HCT116 (cell line): ENCODE measurements around the gene LRP1B. TPM values are rescaled to one million over a fixed set of nuclear protein-coding genes. Genes with fewer than 3 reads are reported as not detected.
"Not testable (repeated sequence)": the region's sequence is repeated elsewhere in the genome, so short reads cannot be mapped to it uniquely, and the experiment has no call there.

Experiments used
- ATAC-seq: fragments of 200-7000 bp; cut with Tn5 transposase; 2 replicates; pipeline ENCODE4 v1.9.1; 2020; ENCODE audit warnings: mild to moderate bottlenecking, moderate library complexity
- BruUV-seq: library from RNA; stranded (reverse); fragments of 400-500 nt; replicated peaks from 2 replicates; lab custom pipeline; 2021; lab: Mats Ljungman, UMichigan
- CTCF ChIA-PET: fragments of 300-600 bp; sonication (Branson Sonifier 250); formaldehyde crosslinking; loops from one replicate; lab custom pipeline; 2021; ENCODE audit warnings: antibody characterized with exemption; lab: Charles Lee
- POLR2A ChIA-PET: fragments of 300-600, 350-600 bp; sonication (Branson Sonifier 250); formaldehyde crosslinking; loops from one replicate; lab custom pipeline; 2021; ENCODE audit warnings: antibody characterized with exemption; lab: Charles Lee
- RAD21 ChIA-PET, 2 experiments: fragments of 300-600 bp; sonication (Branson Sonifier 250); formaldehyde crosslinking; loops; one replicate each; lab custom pipeline; 2023; ENCODE audit warnings: low total read pairs in 2 of 2; ENCODE audit not compliant: uncharacterized antibody in 2 of 2, unreplicated experiment in 2 of 2, low non-redundant PET in 1 of 2; lab: Charles Lee
- DNase-seq: peaks from one replicate; pipeline ENCODE4 v3.0.0-alpha.2; 2010; ENCODE audit warnings: low read depth, low spot score
- H2AFZ ChIP-seq: fragments of 200-600 bp; shearing (Covaris generic), sonication (generic); 2 replicates; pipeline ENCODE4 v1.6.1; 2017; ENCODE audit warnings: low read depth, mixed run types, mixed read lengths, antibody characterized with exemption, low read length; ENCODE audit not compliant: poor library complexity, severe bottlenecking
- H3K27ac ChIP-seq: 2 replicates; pipeline ENCODE4 v1.5.1; 2012; ENCODE audit warnings: low read depth, low read length
- H3K27me3 ChIP-seq: fragments of 200-600 bp; sonication (generic); 2 replicates; pipeline ENCODE4 v1.6.1; 2016; ENCODE audit warnings: mixed run types, low read length, mixed read lengths; ENCODE audit not compliant: insufficient read depth
- H3K36me3 ChIP-seq, 2 experiments: fragments of 200-500 bp in 1 of 2; fragments of 200-600 bp in 1 of 2; sonication (Bioruptor generic) in 1 of 2; sonication (generic) in 1 of 2; 2 replicates each; pipeline versions ENCODE4 v1.5.1 to v1.6.1; 2014 to 2016; ENCODE audit warnings: low read length in 2 of 2, inconsistent platforms in 1 of 2, mixed read lengths in 1 of 2, mixed run types in 1 of 2; ENCODE audit not compliant: insufficient read depth in 2 of 2, control insufficient read depth in 1 of 2
- H3K4me1 ChIP-seq, 2 experiments: fragments of 200-600 bp in 1 of 2; sonication (generic) in 1 of 2; 2 replicates each; pipeline versions ENCODE4 v1.5.1 to v1.6.1; 2012 to 2017; ENCODE audit warnings: low read length in 2 of 2, inconsistent platforms in 1 of 2, mild to moderate bottlenecking in 1 of 2, mixed read lengths in 1 of 2, mixed run types in 1 of 2, moderate library complexity in 1 of 2; ENCODE audit not compliant: insufficient read depth in 2 of 2, control insufficient read depth in 1 of 2
- H3K4me2 ChIP-seq: fragments of 200-600 bp; sonication (generic); 2 replicates; pipeline ENCODE4 v1.6.1; 2017; ENCODE audit warnings: mixed run types, low read length, mixed read lengths
- H3K4me3 ChIP-seq, 2 experiments: fragments of 200-600 bp in 1 of 2; sonication (generic) in 1 of 2; replicated peaks in 1 of 2; 2 replicates each; pipeline ENCODE4 v1.5.1; 2011 to 2016; ENCODE audit warnings: low read length in 2 of 2, control low read depth in 1 of 2, low read depth in 1 of 2, mild to moderate bottlenecking in 1 of 2, mixed read lengths in 1 of 2, mixed run types in 1 of 2
- H3K79me2 ChIP-seq: fragments of 200-600 bp; sonication (generic); 2 replicates; pipeline ENCODE4 v1.6.1; 2017; ENCODE audit warnings: mild to moderate bottlenecking, mixed run types, low read length, moderate library complexity, mixed read lengths; ENCODE audit not compliant: insufficient read depth
- H3K9ac ChIP-seq: fragments of 200-600 bp; sonication (generic); 2 replicates; pipeline ENCODE4 v1.6.1; 2016; ENCODE audit warnings: low read length, mixed read lengths
- H3K9me2 ChIP-seq: fragments of 200-600 bp; sonication (generic), shearing (Covaris generic); 2 replicates; pipeline ENCODE4 v1.6.1; 2017; ENCODE audit warnings: mixed run types, mild to moderate bottlenecking, moderate library complexity; ENCODE audit not compliant: insufficient read depth
- H3K9me3 ChIP-seq, 2 experiments: fragments of 200-500 bp in 1 of 2; fragments of 200-600 bp in 1 of 2; sonication (Bioruptor generic) in 1 of 2; sonication (generic) in 1 of 2; 2 replicates each; pipeline ENCODE4 v1.6.1; 2014 to 2017; ENCODE audit warnings: low read length in 2 of 2, mixed read lengths in 2 of 2, inconsistent platforms in 1 of 2, low read depth in 1 of 2, mild to moderate bottlenecking in 1 of 2, mixed run types in 1 of 2, moderate library complexity in 1 of 2; ENCODE audit not compliant: control insufficient read depth in 1 of 2, insufficient read depth in 1 of 2
- H4K20me1 ChIP-seq: fragments of 200-600 bp; sonication (generic), shearing (Covaris generic); 2 replicates; pipeline ENCODE4 v1.6.1; 2017; ENCODE audit warnings: mixed run types, mild to moderate bottlenecking, moderate library complexity; ENCODE audit not compliant: insufficient read depth
- CBX3 ChIP-seq: IDR thresholded peaks from 2 replicates; pipeline ENCODE4 v1.6.1; 2012; ENCODE audit warnings: low read depth
- CEBPB ChIP-seq: IDR thresholded peaks from 2 replicates; pipeline ENCODE4 v1.6.1; 2012; ENCODE audit warnings: low read depth
- EGR1 ChIP-seq: IDR thresholded peaks from 2 replicates; pipeline ENCODE4 v1.6.1; 2012; ENCODE audit warnings: low read depth
- EZH2 ChIP-seq: fragments of 200-600 bp; sonication (generic); IDR thresholded peaks from 2 replicates; pipeline ENCODE4 v1.6.1; 2017; ENCODE audit warnings: antibody characterized with exemption, mixed run types
- EZH2phosphoT487 ChIP-seq: fragments of 200-600 bp; IDR thresholded peaks from 2 replicates; pipeline ENCODE4 v1.6.1; 2018; ENCODE audit warnings: antibody characterized with exemption, borderline replicate concordance
- JUND ChIP-seq: IDR thresholded peaks from 2 replicates; pipeline ENCODE4 v1.6.1; 2012
- POLR2A ChIP-seq: IDR thresholded peaks from 2 replicates; pipeline ENCODE4 v1.7.0; 2011; ENCODE audit warnings: borderline replicate concordance; ENCODE audit not compliant: insufficient read depth, insufficient read length; ENCODE audit errors: extremely low read depth
- RAD21 ChIP-seq: IDR thresholded peaks from 2 replicates; pipeline ENCODE4 v1.6.1; 2012; ENCODE audit warnings: low read depth, mild to moderate bottlenecking
- SIN3A ChIP-seq: IDR thresholded peaks from 2 replicates; pipeline ENCODE4 v1.6.1; 2012; ENCODE audit warnings: low read depth
- SP1 ChIP-seq: IDR thresholded peaks from 2 replicates; pipeline ENCODE4 v1.6.1; 2012; ENCODE audit warnings: low read depth
- intact Hi-C: fragments of 100-400 bp; cut with micrococcal nuclease; formaldehyde crosslinking; loops from 2 replicates; pipeline ENCODE4 v1.10.0; 2022
- total RNA-seq: library from RNA; stranded (reverse); gene quantifications from one replicate; pipeline ENCODE4 v1.2.1, GENCODE V29; 2021; ENCODE audit not compliant: unreplicated experiment
- TF ChIP-seq, protein P1 (sequence below): IDR thresholded peaks from 2 replicates; pipeline ENCODE4 v1.6.1; 2012
- TF ChIP-seq, protein P2 (sequence below): IDR thresholded peaks from 2 replicates; pipeline ENCODE4 v1.6.1; 2011; ENCODE audit warnings: mild to moderate bottlenecking, low read length, moderate library complexity; ENCODE audit not compliant: insufficient replicate concordance; ENCODE audit errors: extremely low read depth

The LRP1B gene
- total RNA-seq, 1 experiment from 2014 or later, result 0.34 TPM

DNA sequence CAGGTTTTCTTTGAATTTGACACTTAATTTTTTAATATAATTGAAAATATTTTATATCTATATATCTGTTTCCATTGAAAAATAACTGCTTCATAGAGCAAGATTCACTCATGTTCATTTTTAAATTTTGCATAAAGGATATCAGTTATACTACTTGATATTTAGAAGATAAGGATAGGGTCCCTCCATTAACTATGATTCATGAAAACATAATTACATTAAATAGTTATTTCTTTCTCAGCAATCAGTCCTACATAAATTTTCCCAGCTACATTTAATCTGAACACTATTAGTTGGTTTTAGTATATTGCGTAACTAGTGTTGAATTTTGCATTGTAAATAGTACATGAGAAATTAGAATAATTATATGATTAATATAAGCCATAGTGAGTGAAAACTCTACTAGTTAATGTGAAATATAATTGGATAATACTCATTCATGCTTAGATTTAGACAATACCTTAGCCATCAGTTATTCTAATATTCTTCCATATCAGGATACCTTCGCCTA is 42.7 kb downstream of the LRP1B start (continued):
- TF ChIP-seq CBX3 (no peak), EZH2phosphoT487 (no peak), JUND (no peak), RAD21 (no peak), SP1 (no peak), CEBPB (no peak), EZH2 (no peak), POLR2A (no peak), EGR1 (no peak), SIN3A (no peak)
- TF ChIP-seq, protein P1, sequence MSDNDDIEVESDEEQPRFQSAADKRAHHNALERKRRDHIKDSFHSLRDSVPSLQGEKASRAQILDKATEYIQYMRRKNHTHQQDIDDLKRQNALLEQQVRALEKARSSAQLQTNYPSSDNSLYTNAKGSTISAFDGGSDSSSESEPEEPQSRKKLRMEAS, result no peak
- TF ChIP-seq, protein P2, sequence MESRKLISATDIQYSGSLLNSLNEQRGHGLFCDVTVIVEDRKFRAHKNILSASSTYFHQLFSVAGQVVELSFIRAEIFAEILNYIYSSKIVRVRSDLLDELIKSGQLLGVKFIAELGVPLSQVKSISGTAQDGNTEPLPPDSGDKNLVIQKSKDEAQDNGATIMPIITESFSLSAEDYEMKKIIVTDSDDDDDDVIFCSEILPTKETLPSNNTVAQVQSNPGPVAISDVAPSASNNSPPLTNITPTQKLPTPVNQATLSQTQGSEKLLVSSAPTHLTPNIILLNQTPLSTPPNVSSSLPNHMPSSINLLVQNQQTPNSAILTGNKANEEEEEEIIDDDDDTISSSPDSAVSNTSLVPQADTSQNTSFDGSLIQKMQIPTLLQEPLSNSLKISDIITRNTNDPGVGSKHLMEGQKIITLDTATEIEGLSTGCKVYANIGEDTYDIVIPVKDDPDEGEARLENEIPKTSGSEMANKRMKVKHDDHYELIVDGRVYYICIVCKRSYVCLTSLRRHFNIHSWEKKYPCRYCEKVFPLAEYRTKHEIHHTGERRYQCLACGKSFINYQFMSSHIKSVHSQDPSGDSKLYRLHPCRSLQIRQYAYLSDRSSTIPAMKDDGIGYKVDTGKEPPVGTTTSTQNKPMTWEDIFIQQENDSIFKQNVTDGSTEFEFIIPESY, result no peak

DNA sequence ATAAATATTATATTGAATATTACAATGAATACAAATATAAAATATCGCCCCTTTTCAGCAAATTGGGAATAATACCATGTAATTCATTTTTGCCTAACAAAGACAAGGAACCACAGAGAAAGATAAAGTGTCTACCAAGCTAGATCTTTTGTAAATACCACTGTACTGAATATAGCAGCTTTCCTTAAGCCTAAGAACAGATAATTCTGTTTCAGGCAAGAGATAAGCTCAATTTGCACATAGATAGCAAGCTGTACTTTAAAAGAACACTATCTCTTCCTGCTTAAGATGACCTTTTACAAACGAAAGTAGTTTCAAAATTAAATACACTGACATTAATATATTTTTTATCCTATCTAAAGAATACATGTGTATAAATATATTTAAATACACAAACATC is 43.2 kb downstream of the LRP1B start:
- H2AFZ ChIP-seq, H3K9ac ChIP-seq, H3K4me3 ChIP-seq, H3K27ac ChIP-seq, H3K36me3 ChIP-seq, BruUV-seq, H3K27me3 ChIP-seq, POLR2A ChIA-PET, ATAC-seq, H3K79me2 ChIP-seq, RAD21 ChIA-PET, H4K20me1 ChIP-seq, H3K4me1 ChIP-seq, CTCF ChIA-PET, DNase-seq, H3K9me3 ChIP-seq, H3K9me2 ChIP-seq, H3K4me2 ChIP-seq, intact Hi-C loops: not testable (repeated sequence)
